A549 (cell line): ENCODE results near the gene MRPL36.

ENCODE experiments used
- BHLHE40 ChIP-seq: IDR thresholded peaks from 2 replicates; pipeline ENCODE4 v1.6.1; 2012; ENCODE audit warnings: low read depth, low read length, inconsistent platforms
- CTCF ChIP-seq: fragments of >200 bp; sonication (Bioruptor Twin); formaldehyde crosslinking; IDR thresholded peaks from 3 replicates; pipeline ENCODE4 v1.5.1; 2016
- JUN ChIP-seq, 2 experiments: fragments of >200 bp; sonication (Bioruptor Twin); formaldehyde crosslinking; IDR thresholded peaks; 2 replicates in 1 of 2; 3 replicates in 1 of 2; pipeline ENCODE4 v1.6.1; 2016 to 2017
- MAZ ChIP-seq: fragments of 150-350 bp; IDR thresholded peaks from 2 replicates; pipeline ENCODE4 v1.6.1; 2014; ENCODE audit warnings: antibody characterized with exemption, low read depth, low read length, borderline replicate concordance
- MYC ChIP-seq: IDR thresholded peaks from 2 replicates; pipeline ENCODE4 v1.6.1; 2012; ENCODE audit warnings: mild to moderate bottlenecking, inconsistent platforms, low read length, improper control_type of control experiment, borderline replicate concordance
- TF ChIP-seq, protein P1 (sequence below): fragments of 250-450 bp; sonication (Bioruptor Pico); IDR thresholded peaks from 2 replicates; pipeline ENCODE4 v1.5.0; 2020; ENCODE audit warnings: low read depth, mild to moderate bottlenecking, moderate library complexity

DNA sequence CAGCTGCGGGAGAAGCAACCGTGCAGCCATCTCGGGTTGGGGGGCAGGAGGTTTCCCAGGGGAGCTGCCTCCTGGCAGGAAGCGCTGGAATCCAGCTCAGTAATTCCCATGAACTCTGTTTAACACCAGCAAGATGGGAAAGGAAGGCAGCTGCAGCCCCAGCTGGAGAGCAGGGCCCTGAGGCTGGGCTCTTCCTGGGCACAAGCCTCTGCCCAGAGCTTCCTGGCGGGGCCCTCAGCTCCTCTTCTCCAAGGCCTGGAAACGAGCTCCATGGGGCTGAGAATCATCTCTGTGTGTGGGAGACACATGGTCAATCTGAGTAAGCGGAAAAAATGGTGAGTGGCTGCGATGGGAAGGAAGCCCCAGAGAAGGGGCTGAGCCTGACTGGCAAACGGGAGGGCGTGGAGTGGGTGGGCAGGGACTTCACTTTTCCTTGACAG is 6.3 kb downstream of the MRPL36 start:
- TF ChIP-seq BHLHE40 = no peak
- no peak for TF ChIP-seq CTCF
- TF ChIP-seq, protein P1, sequence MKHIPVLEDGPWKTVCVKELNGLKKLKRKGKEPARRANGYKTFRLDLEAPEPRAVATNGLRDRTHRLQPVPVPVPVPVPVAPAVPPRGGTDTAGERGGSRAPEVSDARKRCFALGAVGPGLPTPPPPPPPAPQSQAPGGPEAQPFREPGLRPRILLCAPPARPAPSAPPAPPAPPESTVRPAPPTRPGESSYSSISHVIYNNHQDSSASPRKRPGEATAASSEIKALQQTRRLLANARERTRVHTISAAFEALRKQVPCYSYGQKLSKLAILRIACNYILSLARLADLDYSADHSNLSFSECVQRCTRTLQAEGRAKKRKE (CRISPR knock-in tag) = no peak
- TF ChIP-seq MYC = no peak
- TF ChIP-seq MAZ = no peak
- no peak for TF ChIP-seq JUN (IDR thresholded peaks at IDR 0.05)
